ENCODE data around the gene FMNL3. TPM values are rescaled to one million over a fixed set of nuclear protein-coding genes. Genes with fewer than 3 reads are reported as not detected.

Gene FMNL3
- total RNA-seq, 1 donor from 2014 or later, result 11.9 TPM

DNA sequence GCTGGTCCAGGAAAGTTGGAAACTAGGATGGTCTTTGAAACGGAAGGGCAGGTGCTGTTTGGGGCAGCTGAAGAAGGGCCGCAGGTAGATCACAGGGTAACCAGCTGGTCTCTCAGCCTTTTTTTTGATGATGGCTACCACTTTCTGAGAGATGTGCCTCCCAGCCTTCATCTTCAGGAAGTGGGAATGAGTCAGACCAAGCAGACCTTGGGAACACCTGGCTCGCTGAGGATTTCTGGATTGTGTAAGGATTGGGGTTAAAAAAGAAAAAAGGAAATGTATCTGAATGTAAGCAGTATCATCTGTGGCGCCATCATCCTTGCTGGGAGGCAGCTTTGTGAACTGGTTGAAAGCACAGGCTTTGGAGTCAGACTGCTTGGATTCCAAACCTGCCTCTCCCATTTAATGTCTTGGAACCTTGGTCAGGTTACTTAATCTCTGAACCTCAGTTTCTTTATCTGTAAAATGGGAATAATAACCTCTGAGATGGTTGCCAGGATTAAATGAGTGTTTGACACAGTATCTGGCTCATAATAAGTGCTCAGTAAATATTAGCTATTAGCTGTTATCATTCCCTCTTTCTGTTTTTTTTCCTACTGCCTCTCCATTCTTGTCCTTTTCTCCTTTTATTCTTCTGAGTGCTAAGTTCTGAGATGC, 82.2 kb downstream of the FMNL3 start:
- peaks cover 2% of the 10 kb centered on the region for H3K36me3 Mint-ChIP-seq (ENCODE audit: insufficient read depth)
- no peak for DNase-seq (ENCODE audit: low spot score, unreplicated experiment)
- H3K27me3 Mint-ChIP-seq, result no peaks in the 10 kb centered on the region
- peaks cover 14% of the 10 kb centered on the region for H3K4me1 Mint-ChIP-seq (ENCODE audit: low read depth)
- TF ChIP-seq, protein P1, sequence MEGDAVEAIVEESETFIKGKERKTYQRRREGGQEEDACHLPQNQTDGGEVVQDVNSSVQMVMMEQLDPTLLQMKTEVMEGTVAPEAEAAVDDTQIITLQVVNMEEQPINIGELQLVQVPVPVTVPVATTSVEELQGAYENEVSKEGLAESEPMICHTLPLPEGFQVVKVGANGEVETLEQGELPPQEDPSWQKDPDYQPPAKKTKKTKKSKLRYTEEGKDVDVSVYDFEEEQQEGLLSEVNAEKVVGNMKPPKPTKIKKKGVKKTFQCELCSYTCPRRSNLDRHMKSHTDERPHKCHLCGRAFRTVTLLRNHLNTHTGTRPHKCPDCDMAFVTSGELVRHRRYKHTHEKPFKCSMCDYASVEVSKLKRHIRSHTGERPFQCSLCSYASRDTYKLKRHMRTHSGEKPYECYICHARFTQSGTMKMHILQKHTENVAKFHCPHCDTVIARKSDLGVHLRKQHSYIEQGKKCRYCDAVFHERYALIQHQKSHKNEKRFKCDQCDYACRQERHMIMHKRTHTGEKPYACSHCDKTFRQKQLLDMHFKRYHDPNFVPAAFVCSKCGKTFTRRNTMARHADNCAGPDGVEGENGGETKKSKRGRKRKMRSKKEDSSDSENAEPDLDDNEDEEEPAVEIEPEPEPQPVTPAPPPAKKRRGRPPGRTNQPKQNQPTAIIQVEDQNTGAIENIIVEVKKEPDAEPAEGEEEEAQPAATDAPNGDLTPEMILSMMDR (IDR thresholded peaks at IDR 0.05; ENCODE audit: unreplicated experiment), result no peak
- H3K4me3 Mint-ChIP-seq (ENCODE audit: low read depth), result peak overlapping the region; percentile 74
- H3K27ac Mint-ChIP-seq, result peak overlapping the region; percentile 81
- H3K9me3 Mint-ChIP-seq (ENCODE audit: low read depth), result no peaks in the 10 kb centered on the region

DNA sequence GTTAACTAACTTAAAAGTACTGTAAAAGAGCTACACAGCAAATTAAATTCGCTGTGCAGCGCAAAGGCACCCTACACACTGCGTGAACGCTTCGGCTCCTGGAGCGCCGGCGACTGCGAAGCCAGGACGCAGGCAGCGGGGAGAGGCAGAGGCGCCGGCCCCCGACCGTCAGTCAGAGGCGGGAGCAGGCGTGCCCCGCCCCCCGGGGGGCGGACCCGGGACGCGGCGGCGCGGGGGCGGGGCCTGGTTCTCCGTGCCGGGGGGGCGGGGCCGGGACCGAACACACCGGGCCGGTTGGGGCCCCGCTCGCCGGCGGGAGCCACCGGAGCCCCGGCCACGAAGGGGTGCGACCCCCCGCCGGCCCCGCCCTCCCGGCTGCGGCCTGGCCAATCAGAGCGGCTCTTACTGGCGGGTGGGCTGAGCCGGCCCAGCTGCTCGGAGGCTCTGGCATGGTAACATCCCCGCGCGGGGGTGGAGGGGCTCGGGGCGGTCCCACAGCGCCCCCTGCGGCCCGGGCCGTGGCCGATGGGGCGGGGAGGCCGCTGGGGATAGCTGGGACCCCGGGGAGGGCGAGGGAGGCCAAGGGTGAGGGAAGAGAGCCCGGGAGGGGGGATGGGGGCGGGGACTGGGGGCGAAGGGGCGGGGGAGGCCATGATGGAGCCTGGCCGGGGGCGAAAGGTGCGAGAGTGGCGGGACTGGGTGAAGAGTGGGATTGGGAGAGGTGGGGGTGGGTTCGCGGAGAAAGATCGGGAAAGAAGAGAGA, 83.9 kb downstream of the FMNL3 start, which contains the start of gene PRPF40B:
Gene PRPF40B, plus strand, starts transcription at position 420 of the 763 bp plus-strand sequence. Its CDS starts 30 bp downstream, at position 450.
- H3K27ac Mint-ChIP-seq, result peak within 1 kb of the TSS; percentile 90
- TF ChIP-seq, protein P1 (IDR thresholded peaks at IDR 0.05; ENCODE audit: unreplicated experiment), result peak; percentile 73
- peaks cover 21% of the 10 kb centered on the region for H3K4me1 Mint-ChIP-seq (ENCODE audit: low read depth)
- DNase-seq (ENCODE audit: low spot score, unreplicated experiment), result peak; percentile 92
- H3K9me3 Mint-ChIP-seq (ENCODE audit: low read depth), result no peaks in the 10 kb centered on the region
- H3K27me3 Mint-ChIP-seq, result peaks cover 6% of the 10 kb centered on the region
- peaks cover 2% of the 10 kb centered on the region for H3K36me3 Mint-ChIP-seq (ENCODE audit: insufficient read depth)
- peak within 1 kb of the TSS; percentile 86 for H3K4me3 Mint-ChIP-seq (ENCODE audit: low read depth)

DNA sequence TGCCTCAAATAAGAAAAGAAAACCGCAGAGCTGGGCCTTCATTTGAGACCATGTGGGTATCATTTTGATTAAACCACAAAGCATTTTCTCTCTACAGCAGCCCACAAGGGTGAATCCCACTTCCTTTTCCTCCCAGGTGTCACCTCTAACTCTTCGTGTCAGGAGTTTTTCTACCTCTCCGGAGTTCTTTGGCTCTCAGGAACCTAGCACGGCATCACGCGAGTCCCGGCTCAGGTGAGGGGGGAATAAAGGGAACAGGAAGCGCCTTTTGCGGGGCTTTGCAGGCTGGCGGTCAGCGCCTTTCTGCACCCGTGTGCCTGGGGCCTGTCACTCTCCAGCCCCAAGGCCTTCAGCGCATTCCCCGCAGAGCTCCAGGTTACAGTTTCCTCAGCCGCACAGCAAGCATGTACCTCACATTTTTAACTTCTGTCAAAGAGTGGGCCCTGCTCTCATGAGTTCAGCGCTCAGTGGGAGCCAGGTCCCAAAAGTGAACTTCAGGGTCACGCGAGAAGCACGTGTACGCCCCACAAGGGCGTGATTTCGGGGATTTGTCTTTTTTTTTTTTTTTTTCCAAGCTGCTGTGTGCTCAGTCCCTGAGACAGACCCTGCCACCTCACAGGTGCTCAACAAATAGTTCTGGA, 84.6 kb downstream of the FMNL3 start:
- Mint-ChIP-seq H3K4me1 (ENCODE audit: low read depth) (peaks cover 21% of the 10 kb centered on the region), H3K4me3 (ENCODE audit: low read depth) (peak overlapping the region; percentile 86), H3K27me3 (peaks cover 10% of the 10 kb centered on the region), H3K27ac (peak overlapping the region; percentile 90), H3K9me3 (ENCODE audit: low read depth) (no peaks in the 10 kb centered on the region), H3K36me3 (ENCODE audit: insufficient read depth) (no peaks in the 10 kb centered on the region)
- DNase-seq (ENCODE audit: low spot score, unreplicated experiment), result no peak
- TF ChIP-seq, protein P1 (IDR thresholded peaks at IDR 0.05; ENCODE audit: unreplicated experiment), result no peak

DNA sequence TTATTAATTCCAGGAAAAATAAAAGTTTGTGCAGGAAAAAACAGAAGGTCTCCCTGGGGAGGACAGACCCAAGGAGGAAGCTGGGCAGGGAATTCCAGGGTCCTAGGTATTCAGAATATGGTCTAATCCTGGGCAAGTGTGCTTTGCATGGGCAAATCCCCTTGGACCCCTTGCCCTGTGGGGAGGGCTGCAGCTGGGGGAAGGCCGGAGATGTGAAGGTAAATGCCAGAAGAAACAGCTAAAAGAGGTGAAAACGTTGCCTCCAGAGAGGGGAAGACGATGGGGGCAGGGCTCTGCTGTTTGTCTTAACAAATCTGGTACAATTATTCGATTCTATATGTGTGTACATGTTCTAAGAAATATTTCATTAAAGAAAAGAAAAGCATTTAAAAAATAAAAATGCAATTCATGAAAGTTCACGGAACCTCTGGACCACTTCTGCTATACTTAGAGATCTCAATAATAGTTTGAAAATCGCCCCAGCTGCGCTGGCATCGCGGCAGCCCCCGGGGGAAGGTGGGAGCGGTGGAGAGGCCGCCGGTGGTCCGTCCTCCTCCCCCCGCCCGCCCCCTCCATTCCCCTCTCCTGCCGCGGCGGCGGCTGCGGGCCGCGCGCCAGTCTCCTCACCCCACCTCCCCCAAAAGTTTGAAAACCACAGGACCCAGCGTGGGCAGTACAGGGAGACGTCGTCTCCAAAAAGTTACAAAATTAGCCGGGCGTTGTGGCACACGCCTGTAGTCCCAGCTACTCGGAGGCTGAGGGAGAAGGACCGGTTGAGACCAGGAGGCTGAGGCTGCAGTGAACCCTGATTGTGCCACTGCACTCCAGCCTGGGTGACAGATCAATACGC, 85.3 kb downstream of the FMNL3 start:
- Mint-ChIP-seq H3K9me3 (ENCODE audit: low read depth) (no peaks in the 10 kb centered on the region), H3K4me1 (ENCODE audit: low read depth) (peaks cover 21% of the 10 kb centered on the region), H3K27ac (no peak overlapping the region), H3K4me3 (ENCODE audit: low read depth) (peak overlapping the region; percentile 86), H3K27me3 (peaks cover 12% of the 10 kb centered on the region), H3K36me3 (ENCODE audit: insufficient read depth) (no peaks in the 10 kb centered on the region)
- DNase-seq (ENCODE audit: low spot score, unreplicated experiment), result no peak
- TF ChIP-seq, protein P1 (IDR thresholded peaks at IDR 0.05; ENCODE audit: unreplicated experiment), result no peak

Data from progenitor cell of endocrine pancreas (in vitro differentiated cells).